Fibroblast of pulmonary artery (primary cell): ENCODE results near the gene SYT14.
A peak's percentile ranks its signal among the peaks of the same experiment; 100 is the strongest.

Source experiments
- DNase-seq: peaks from one replicate; pipeline ENCODE4 v3.0.0-alpha.2; 2010; ENCODE audit warnings: low read depth
- H3K4me3 ChIP-seq: replicated peaks from 2 replicates; pipeline ENCODE4 v1.5.1; 2011; ENCODE audit warnings: low read depth, mild to moderate bottlenecking, control low read depth, low read length, moderate library complexity
- TF ChIP-seq, protein P1 (sequence below): IDR thresholded peaks from 2 replicates; pipeline ENCODE4 v1.5.1; 2011; ENCODE audit warnings: mild to moderate bottlenecking, control low read depth, low read length, inconsistent platforms; ENCODE audit errors: missing control alignments

Gene SYT14

DNA sequence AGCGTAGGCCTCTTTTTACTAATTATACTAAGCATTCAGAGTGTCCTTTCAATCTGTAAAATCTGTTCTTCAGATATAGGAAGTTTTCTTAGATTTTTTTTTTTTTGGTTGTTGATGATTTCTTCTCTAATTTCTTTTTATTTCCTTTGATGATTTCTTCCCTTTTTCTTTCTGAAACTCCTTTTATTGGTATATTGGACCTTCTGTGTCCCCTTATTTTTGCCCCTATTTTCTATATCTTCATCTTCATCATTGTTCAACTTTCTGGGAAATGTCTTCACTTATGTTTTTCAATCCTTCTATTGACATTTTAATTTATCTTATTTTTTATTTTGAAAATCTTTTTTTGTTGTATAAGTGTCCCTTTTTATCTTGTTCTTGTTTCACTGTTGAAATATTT, 17.2 kb upstream of the SYT14 start:
- DNase-seq, result no peak
- TF ChIP-seq, protein P1, sequence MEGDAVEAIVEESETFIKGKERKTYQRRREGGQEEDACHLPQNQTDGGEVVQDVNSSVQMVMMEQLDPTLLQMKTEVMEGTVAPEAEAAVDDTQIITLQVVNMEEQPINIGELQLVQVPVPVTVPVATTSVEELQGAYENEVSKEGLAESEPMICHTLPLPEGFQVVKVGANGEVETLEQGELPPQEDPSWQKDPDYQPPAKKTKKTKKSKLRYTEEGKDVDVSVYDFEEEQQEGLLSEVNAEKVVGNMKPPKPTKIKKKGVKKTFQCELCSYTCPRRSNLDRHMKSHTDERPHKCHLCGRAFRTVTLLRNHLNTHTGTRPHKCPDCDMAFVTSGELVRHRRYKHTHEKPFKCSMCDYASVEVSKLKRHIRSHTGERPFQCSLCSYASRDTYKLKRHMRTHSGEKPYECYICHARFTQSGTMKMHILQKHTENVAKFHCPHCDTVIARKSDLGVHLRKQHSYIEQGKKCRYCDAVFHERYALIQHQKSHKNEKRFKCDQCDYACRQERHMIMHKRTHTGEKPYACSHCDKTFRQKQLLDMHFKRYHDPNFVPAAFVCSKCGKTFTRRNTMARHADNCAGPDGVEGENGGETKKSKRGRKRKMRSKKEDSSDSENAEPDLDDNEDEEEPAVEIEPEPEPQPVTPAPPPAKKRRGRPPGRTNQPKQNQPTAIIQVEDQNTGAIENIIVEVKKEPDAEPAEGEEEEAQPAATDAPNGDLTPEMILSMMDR, result no peak
- no peak overlapping the region for H3K4me3 ChIP-seq

DNA sequence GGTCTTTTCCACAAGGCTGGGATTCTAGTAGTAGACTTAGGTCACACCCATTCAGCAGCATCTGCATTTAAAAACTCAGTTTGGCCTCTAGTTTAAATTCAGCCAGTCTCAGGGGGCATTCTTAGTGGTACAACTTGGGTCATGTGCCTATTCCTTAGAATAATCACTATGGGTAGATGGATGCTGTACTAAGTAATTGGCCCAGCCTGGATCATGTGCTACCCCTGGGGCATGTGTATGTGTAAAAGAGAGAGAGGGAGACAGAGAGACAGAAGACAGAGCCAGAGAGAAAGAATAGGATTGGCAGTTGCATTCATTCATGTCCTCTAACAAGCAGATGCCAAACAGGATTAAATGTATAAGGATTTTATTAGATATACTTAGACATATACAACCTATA, 13.6 kb upstream of the SYT14 start:
- no peak overlapping the region for H3K4me3 ChIP-seq
- TF ChIP-seq, protein P1, result no peak
- DNase-seq, result no peak

DNA sequence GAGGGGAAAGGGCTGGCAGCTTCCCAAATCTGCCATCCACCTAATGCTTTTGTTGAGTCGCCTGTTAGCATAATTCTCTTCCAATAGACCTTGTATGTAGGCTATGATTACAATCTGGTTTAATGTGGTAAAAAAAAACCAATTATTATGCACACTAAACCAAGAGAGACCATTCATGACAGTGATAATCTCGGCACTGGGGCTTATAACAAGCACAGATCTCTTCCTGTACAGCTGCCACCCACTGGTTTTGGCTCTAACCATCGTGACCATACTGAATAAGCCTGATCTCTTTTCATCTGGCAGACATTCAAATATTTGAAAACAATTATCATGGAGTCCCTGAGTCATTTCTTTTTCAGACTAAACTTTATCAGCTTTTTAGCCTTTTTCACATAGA, 12.0 kb upstream of the SYT14 start:
- TF ChIP-seq, protein P1, result no peak
- no peak overlapping the region for H3K4me3 ChIP-seq
- peak; percentile 82 for DNase-seq

DNA sequence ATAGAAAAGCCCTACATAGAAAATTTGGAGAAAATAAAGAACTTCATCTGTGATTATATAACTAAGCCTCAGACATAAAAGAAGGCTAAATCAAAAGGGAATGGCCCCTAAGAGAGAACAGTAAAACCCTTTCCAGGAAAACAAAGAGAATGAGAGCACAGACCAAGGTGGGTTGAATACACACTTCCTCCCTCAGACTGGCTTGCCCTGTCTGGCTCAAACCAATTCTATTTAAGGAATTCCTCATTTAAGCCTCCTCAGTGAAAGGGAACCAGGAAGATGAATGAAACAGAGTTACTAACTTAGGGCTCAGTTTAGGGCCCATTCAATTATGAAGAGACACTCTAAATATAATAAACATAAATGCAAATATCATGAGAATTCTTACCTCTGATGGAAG, 10.6 kb upstream of the SYT14 start:
- TF ChIP-seq, protein P1, result no peak
- H3K4me3 ChIP-seq, result no peak overlapping the region
- DNase-seq, result no peak

DNA sequence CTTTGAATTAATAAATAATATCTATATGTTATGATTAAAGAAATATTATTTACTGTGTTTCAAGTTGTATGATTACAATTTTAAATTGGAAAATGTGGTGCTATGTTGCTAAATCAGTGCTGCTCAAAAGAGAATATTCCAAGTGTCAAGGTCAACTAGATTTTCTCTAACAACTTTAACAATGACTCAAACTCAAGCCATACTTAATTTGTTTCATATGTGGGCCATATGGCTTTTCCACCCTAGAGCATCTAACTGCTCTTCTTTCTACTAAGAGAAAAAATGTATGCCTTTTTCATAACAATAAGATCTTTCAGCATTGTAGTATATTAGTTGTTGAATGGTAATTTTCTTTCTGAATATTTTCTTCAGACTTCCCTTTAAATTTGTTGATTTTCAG, 8.3 kb upstream of the SYT14 start:
- DNase-seq, result no peak
- TF ChIP-seq, protein P1, result no peak
- no peak overlapping the region for H3K4me3 ChIP-seq

DNA sequence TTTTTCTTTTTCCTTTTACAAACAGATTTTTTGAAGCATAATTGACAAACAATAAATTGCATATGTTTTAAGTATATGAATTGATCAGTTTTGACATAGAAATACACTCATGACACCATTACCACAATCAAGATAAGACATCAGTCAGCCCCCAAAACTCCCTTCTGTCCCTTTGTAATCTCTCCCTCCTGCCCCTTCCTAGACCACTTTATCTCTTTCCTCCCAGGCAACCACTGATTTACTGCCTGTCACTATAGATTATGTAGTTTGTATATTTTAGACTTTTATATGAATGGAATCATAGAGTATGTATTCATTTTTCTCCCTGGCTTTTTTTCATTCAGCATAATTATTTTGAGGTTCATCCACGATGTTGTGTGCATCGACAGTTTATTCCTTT, 6.9 kb upstream of the SYT14 start:
- no peak overlapping the region for H3K4me3 ChIP-seq
- TF ChIP-seq, protein P1, result no peak
- no peak for DNase-seq

DNA sequence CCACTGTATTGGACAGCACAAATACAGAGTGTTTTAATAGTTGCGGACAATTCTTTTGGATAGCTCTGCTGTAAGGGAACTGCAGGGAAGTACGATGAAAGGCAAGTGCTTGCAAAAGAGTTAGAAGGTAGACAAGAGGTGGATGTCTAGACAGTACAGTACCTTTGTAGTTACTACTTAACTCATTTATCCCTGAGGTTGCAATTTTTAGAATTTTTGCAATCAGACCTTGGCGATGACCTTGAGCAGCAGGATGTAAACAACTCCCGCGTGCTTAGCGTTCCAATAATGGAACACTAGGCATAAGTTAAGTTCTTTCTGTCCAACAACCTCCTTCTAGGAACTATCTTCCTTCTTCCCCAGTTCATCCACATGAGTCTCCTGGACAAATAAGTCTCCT, 1.9 kb upstream of the SYT14 start:
- TF ChIP-seq, protein P1, result no peak

More for the DNA sequence above, 1.9 kb upstream of the SYT14 start:
- no peak for DNase-seq
- H3K4me3 ChIP-seq, result no peak overlapping the region
